ENCODE results near the gene PTCH1. TPM values are rescaled to one million over a fixed set of nuclear protein-coding genes. Genes with fewer than 3 reads are reported as not detected.

Gene PTCH1
- total RNA-seq, 1 experiment from 2014 or later, result 6.6 TPM

DNA sequence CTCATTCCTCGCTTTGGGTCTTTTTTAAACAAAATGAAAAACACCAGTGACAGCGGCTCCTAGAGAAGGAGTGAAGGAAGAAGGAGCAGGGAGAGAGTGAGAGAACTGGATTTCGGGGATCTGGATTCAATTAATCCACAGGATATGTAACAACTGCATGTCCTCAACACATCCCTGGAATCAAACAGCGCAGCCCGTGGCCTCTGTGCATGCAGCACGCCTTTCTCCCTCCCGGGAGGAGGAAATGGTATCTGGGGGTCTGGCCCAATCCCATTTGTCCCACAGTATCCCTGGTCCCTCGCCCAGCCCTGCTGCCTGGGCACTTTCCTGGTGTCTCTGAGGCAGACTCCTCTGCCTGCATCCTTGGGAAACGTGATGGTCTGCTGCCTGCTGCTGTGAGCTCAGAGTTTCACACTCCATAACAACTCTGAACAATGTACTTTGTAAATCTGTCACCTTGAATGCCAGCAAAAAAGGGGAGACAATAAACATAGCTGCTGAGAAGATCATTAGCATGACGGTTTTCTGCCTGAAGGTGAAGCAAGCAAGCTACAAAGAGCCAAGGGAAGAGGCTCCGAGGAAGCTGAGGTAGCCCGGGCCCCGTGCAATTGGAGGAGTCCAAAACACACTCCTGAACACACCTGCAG, 56.1 kb downstream of the PTCH1 start:
- no TSS peak for BruUV-seq (replicated peaks)
- DNase-seq (ENCODE audit: low read depth, low spot score) (no peak), ATAC-seq (no peak)
- Histone ChIP-seq H3K36me3 (ENCODE audit: control insufficient read depth, insufficient read depth, low read length) (no peaks in the 10 kb centered on the region), H3K9me3 (ENCODE audit: control insufficient read depth, insufficient read depth, low read depth, low read length) (no peaks in the 10 kb centered on the region), H3K4me3 (ENCODE audit: low read depth in 2 of 2, low read length in 2 of 2) (no peak overlapping the region), H3K27ac (ENCODE audit: low read length) (no peak overlapping the region), H3K4me1 (ENCODE audit: control insufficient read depth, insufficient read depth, low read length) (no peaks in the 10 kb centered on the region), H3K27me3 (ENCODE audit: control insufficient read depth, insufficient read depth, low read length) (no peaks in the 10 kb centered on the region)
- in situ Hi-C loops (cut with HindIII; ENCODE audit: low pct_unique_long_range_greater_than_20kb, low sequenced_read_pairs), result no loop called here
- TF ChIP-seq TCF7L2 (IDR thresholded peaks at IDR 0.05; ENCODE audit: low read depth, low read length), result no peak
- no peak for TF ChIP-seq POLR2AphosphoS5 (IDR thresholded peaks at IDR 0.05; ENCODE audit: low read depth, low read length)
- POLR2A ChIA-PET, result no interaction called here
- CTCF ChIA-PET, result no interaction called here
- intact Hi-C loops (cut with micrococcal nuclease; ENCODE audit: unreplicated experiment), result no loop called here

GRCh38 chr9:95459851-95460517, 56.8 kb downstream of the PTCH1 start:
- ATAC-seq (no peak), DNase-seq (ENCODE audit: low read depth, low spot score) (no peak)
- no peak overlapping the region for H3K4me3 ChIP-seq (ENCODE audit: low read depth in 2 of 2, low read length in 2 of 2)
- TF ChIP-seq REST (IDR thresholded peaks at IDR 0.05; ENCODE audit: insufficient read depth in 1 of 2, low read depth in 2 of 2, low read length in 1 of 2) (no peak), TCF7L2 (IDR thresholded peaks at IDR 0.05; ENCODE audit: low read depth, low read length) (no peak), POLR2AphosphoS5 (IDR thresholded peaks at IDR 0.05; ENCODE audit: low read depth, low read length) (no peak), SIN3A (IDR thresholded peaks at IDR 0.05; ENCODE audit: borderline replicate concordance, insufficient read depth, low read depth, low read length) (no peak)
- TF ChIP-seq, protein P1, sequence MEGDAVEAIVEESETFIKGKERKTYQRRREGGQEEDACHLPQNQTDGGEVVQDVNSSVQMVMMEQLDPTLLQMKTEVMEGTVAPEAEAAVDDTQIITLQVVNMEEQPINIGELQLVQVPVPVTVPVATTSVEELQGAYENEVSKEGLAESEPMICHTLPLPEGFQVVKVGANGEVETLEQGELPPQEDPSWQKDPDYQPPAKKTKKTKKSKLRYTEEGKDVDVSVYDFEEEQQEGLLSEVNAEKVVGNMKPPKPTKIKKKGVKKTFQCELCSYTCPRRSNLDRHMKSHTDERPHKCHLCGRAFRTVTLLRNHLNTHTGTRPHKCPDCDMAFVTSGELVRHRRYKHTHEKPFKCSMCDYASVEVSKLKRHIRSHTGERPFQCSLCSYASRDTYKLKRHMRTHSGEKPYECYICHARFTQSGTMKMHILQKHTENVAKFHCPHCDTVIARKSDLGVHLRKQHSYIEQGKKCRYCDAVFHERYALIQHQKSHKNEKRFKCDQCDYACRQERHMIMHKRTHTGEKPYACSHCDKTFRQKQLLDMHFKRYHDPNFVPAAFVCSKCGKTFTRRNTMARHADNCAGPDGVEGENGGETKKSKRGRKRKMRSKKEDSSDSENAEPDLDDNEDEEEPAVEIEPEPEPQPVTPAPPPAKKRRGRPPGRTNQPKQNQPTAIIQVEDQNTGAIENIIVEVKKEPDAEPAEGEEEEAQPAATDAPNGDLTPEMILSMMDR (IDR thresholded peaks at IDR 0.05), result no peak
- intact Hi-C loops (cut with micrococcal nuclease; ENCODE audit: unreplicated experiment), result no loop called here
- H3K27me3 ChIP-seq (ENCODE audit: control insufficient read depth, insufficient read depth, low read length), result no peaks in the 10 kb centered on the region
- H3K36me3 ChIP-seq (ENCODE audit: control insufficient read depth, insufficient read depth, low read length), result no peaks in the 10 kb centered on the region
- in situ Hi-C loops (cut with HindIII; ENCODE audit: low pct_unique_long_range_greater_than_20kb, low sequenced_read_pairs), result no loop called here
- H3K9me3 ChIP-seq (ENCODE audit: control insufficient read depth, insufficient read depth, low read depth, low read length), result no peaks in the 10 kb centered on the region
- no peaks in the 10 kb centered on the region for H3K4me1 ChIP-seq (ENCODE audit: control insufficient read depth, insufficient read depth, low read length)
- H3K27ac ChIP-seq (ENCODE audit: low read length), result no peak overlapping the region
- POLR2A ChIA-PET, result no interaction called here
- BruUV-seq (replicated peaks), result no TSS peak
- CTCF ChIA-PET, result no interaction called here

GRCh38 chr9:95459178-95459577, 57.6 kb downstream of the PTCH1 start:
- intact Hi-C loops (cut with micrococcal nuclease; ENCODE audit: unreplicated experiment) (no loop called here), in situ Hi-C loops (cut with HindIII; ENCODE audit: low pct_unique_long_range_greater_than_20kb, low sequenced_read_pairs) (no loop called here)
- no TSS peak for BruUV-seq (replicated peaks)
- ATAC-seq (no peak), DNase-seq (ENCODE audit: low read depth, low spot score) (no peak)
- Histone ChIP-seq H3K4me1 (ENCODE audit: control insufficient read depth, insufficient read depth, low read length) (no peaks in the 10 kb centered on the region), H3K4me3 (ENCODE audit: low read depth in 2 of 2, low read length in 2 of 2) (no peak overlapping the region), H3K27ac (ENCODE audit: low read length) (no peak overlapping the region), H3K36me3 (ENCODE audit: control insufficient read depth, insufficient read depth, low read length) (no peaks in the 10 kb centered on the region), H3K9me3 (ENCODE audit: control insufficient read depth, insufficient read depth, low read depth, low read length) (no peaks in the 10 kb centered on the region), H3K27me3 (ENCODE audit: control insufficient read depth, insufficient read depth, low read length) (no peaks in the 10 kb centered on the region)
- ChIA-PET CTCF (no interaction called here), POLR2A (no interaction called here)
- TF ChIP-seq SIN3A (IDR thresholded peaks at IDR 0.05; ENCODE audit: borderline replicate concordance, insufficient read depth, low read depth, low read length), result no peak
- TF ChIP-seq, protein P1 (IDR thresholded peaks at IDR 0.05), result no peak
- no peak for TF ChIP-seq REST (IDR thresholded peaks at IDR 0.05; ENCODE audit: insufficient read depth in 1 of 2, low read depth in 2 of 2, low read length in 1 of 2)
- no peak for TF ChIP-seq POLR2AphosphoS5 (IDR thresholded peaks at IDR 0.05; ENCODE audit: low read depth, low read length)
- TF ChIP-seq TCF7L2 (IDR thresholded peaks at IDR 0.05; ENCODE audit: low read depth, low read length), result no peak

Measured in Panc1 (cell line).